MM.1S (cell line): ENCODE data around the gene GRIK3.

Experiments used
- DNase-seq: peaks from one replicate; pipeline ENCODE4 v3.0.0-alpha.2; 2015
- H2AFZ ChIP-seq: fragments of 300-600 bp; sonication (generic); 2 replicates; pipeline ENCODE4 v1.6.0; 2016; ENCODE audit warnings: antibody characterized with exemption, low read length
- H3F3A ChIP-seq: fragments of 300-600 bp; sonication (generic); 2 replicates; pipeline ENCODE4 v1.6.1; 2016; ENCODE audit warnings: mild to moderate bottlenecking, antibody characterized with exemption, low read length, moderate library complexity, mixed read lengths; ENCODE audit not compliant: insufficient read depth
- H3K27ac ChIP-seq: fragments of 300-600 bp; sonication (generic); 2 replicates; pipeline ENCODE4 v1.5.1; 2016; ENCODE audit warnings: mild to moderate bottlenecking, low read length
- H3K27me3 ChIP-seq: fragments of 300-600 bp; sonication (generic); replicated peaks from 2 replicates; pipeline ENCODE4 v1.6.0; 2016; ENCODE audit warnings: low read length; ENCODE audit not compliant: insufficient read depth
- H3K36me3 ChIP-seq: fragments of 300-600 bp; sonication (generic); replicated peaks from 2 replicates; pipeline ENCODE4 v1.6.1; 2016; ENCODE audit warnings: mild to moderate bottlenecking, low read length, mixed read lengths; ENCODE audit not compliant: insufficient read depth
- H3K4me1 ChIP-seq: fragments of 300-600 bp; sonication (generic); 2 replicates; pipeline ENCODE4 v1.6.1; 2016; ENCODE audit warnings: low read length, mixed read lengths
- H3K4me2 ChIP-seq: fragments of 300-600 bp; sonication (generic); 2 replicates; pipeline ENCODE4 v1.6.0; 2016; ENCODE audit warnings: low read depth, low read length
- H3K4me3 ChIP-seq: fragments of 300-600 bp; sonication (generic); 2 replicates; pipeline ENCODE4 v1.5.1; 2016; ENCODE audit warnings: low read length, mixed read lengths
- H3K79me2 ChIP-seq: fragments of 300-600 bp; sonication (generic); 2 replicates; pipeline ENCODE4 v1.6.1; 2016; ENCODE audit warnings: mixed run types, low read length, mixed read lengths
- H3K9ac ChIP-seq: fragments of 300-600 bp; sonication (generic); 2 replicates; pipeline ENCODE4 v1.6.1; 2016; ENCODE audit warnings: low read length, mixed read lengths
- H3K9me2 ChIP-seq: fragments of 300-600 bp; sonication (generic); replicated peaks from 2 replicates; pipeline ENCODE4 v1.6.1; 2016; ENCODE audit warnings: mild to moderate bottlenecking, low read length, mixed read lengths; ENCODE audit not compliant: insufficient read depth
- H3K9me3 ChIP-seq: fragments of 300-600 bp; sonication (generic); replicated peaks from 2 replicates; pipeline ENCODE4 v1.6.1; 2016; ENCODE audit warnings: mild to moderate bottlenecking, low read length, mixed read lengths; ENCODE audit not compliant: insufficient read depth
- H4K20me1 ChIP-seq: fragments of 300-600 bp; sonication (generic); 2 replicates; pipeline ENCODE4 v1.6.1; 2016; ENCODE audit warnings: mild to moderate bottlenecking, low read length, moderate library complexity, mixed read lengths; ENCODE audit not compliant: insufficient read depth
- EZH2 ChIP-seq: fragments of 300-600 bp; sonication (generic); optimal IDR thresholded peaks from 2 replicates; pipeline ENCODE3; 2017; ENCODE audit warnings: low read depth, mild to moderate bottlenecking, antibody characterized with exemption, low read length, mixed read lengths
- EZH2phosphoT487 ChIP-seq: fragments of 300-600 bp; sonication (generic); IDR thresholded peaks from 2 replicates; pipeline ENCODE4 v1.6.1; 2018; ENCODE audit warnings: antibody characterized with exemption, low read length
- TF ChIP-seq, protein P1 (sequence below): fragments of 300-600 bp; sonication (generic); IDR thresholded peaks from 2 replicates; pipeline ENCODE4 v1.5.1; 2016; ENCODE audit warnings: antibody characterized with exemption, low read length, mixed read lengths

The GRIK3 gene

DNA sequence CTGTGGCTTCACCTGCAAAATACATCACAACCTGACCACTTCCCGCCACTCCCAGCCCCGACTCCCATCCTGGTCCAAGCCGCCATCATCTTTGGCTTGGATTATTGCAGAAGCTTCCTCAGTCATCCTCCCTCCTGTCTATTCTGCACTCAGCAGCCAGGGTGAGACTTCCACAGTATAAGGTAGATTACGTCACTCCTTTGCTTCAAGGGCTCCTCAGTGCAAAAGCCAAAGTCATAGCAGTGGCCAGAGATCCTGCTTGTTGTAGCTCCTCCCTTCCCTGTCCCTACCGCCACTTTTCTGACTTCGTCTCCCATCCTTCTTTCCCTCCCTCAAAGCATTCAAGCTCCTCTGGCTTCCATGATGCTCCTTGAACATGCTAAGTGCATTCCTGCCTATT lies 152.8 kb downstream of the GRIK3 start:
- Histone ChIP-seq H3K79me2 (no peaks in the 10 kb centered on the region), H3K4me1 (no peaks in the 10 kb centered on the region), H4K20me1 (no peaks in the 10 kb centered on the region), H3K4me2 (no peak overlapping the region), H3K4me3 (no peak overlapping the region), H3F3A (no peaks in the 10 kb centered on the region), H3K9me3 (no peaks in the 10 kb centered on the region), H3K27ac (no peak overlapping the region), H3K36me3 (no peaks in the 10 kb centered on the region), H3K9ac (no peak overlapping the region), H3K27me3 (peaks cover 35% of the 10 kb centered on the region), H3K9me2 (no peaks in the 10 kb centered on the region), H2AFZ (no peak overlapping the region)
- no peak for DNase-seq
- TF ChIP-seq, protein P1, sequence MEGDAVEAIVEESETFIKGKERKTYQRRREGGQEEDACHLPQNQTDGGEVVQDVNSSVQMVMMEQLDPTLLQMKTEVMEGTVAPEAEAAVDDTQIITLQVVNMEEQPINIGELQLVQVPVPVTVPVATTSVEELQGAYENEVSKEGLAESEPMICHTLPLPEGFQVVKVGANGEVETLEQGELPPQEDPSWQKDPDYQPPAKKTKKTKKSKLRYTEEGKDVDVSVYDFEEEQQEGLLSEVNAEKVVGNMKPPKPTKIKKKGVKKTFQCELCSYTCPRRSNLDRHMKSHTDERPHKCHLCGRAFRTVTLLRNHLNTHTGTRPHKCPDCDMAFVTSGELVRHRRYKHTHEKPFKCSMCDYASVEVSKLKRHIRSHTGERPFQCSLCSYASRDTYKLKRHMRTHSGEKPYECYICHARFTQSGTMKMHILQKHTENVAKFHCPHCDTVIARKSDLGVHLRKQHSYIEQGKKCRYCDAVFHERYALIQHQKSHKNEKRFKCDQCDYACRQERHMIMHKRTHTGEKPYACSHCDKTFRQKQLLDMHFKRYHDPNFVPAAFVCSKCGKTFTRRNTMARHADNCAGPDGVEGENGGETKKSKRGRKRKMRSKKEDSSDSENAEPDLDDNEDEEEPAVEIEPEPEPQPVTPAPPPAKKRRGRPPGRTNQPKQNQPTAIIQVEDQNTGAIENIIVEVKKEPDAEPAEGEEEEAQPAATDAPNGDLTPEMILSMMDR = no peak
- TF ChIP-seq EZH2phosphoT487 = no peak
- TF ChIP-seq EZH2 = no peak

DNA sequence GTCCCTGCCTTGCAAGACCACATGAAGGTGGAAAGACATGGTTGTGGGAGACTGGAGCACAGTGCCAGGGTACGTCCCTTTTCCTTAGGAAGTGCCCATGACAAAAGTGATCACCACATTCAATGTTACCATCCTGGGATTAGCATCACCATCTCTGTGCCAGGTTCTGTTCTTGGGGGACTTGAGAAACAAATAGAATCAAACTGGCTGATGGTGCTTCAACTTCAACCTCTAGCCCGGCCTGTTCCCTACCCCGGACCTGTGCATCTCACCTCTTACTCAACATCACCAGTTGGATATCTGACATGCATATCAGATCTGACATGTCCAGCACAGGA lies 153.3 kb downstream of the GRIK3 start:
- H3K9me3 ChIP-seq = no peaks in the 10 kb centered on the region
- H3K27me3 ChIP-seq = peaks cover 37% of the 10 kb centered on the region
- H3K4me2 ChIP-seq = no peak overlapping the region
- no peak overlapping the region for H3K27ac ChIP-seq
- TF ChIP-seq, protein P1 = no peak
- H3K79me2 ChIP-seq = no peaks in the 10 kb centered on the region
- H4K20me1 ChIP-seq = no peaks in the 10 kb centered on the region
- no peaks in the 10 kb centered on the region for H3K9me2 ChIP-seq
- H2AFZ ChIP-seq = no peak overlapping the region
- no peaks in the 10 kb centered on the region for H3K36me3 ChIP-seq
- H3K4me3 ChIP-seq = no peak overlapping the region
- no peaks in the 10 kb centered on the region for H3K4me1 ChIP-seq
- no peaks in the 10 kb centered on the region for H3F3A ChIP-seq
- H3K9ac ChIP-seq = no peak overlapping the region
- DNase-seq = no peak

DNA sequence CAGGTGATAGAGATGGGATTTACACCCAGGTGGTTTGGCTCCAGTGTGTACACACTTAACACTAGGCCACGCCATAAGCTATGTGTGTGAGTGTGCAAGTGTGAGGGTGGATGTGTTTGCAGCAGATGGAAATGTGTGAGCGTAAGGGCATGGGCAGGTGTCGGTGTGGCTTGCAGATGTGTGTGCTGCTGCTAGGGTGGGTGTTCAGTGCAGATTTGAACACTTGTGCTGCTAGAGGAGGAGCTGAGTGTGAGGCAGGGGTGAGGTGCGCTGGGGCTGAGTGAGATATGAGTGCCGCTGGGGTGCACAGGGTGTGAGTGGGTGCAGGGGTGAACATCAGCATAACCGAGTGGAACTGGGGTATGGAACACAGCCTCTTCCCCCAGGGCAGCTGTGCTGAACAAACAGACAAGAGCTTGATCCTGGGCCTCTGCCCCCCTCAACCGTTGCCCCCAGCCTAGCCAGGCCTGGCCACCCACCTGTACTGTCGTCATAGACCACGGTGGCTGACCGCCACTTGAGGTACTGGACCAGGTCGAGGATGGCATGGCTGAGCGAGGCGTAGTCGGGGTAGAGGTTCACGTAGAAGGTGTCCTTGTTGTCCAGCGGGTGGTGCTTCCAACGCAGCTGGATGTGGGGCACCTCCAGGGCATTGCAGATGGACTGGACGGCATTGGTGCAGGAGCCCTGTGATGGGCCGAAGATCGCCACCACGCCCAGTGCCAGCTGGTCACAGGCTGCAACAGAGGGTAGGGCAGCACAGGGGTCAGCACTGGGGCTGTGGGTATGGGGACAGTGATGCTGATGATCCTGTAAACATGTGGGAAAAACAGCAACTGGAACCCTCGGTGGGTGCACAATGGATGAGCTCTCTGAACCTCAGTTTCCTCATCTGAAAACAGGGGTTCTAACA lies 153.9 kb downstream of the GRIK3 start:
- Histone ChIP-seq H3K36me3 (no peaks in the 10 kb centered on the region), H3K9me3 (no peaks in the 10 kb centered on the region), H3K27ac (no peak overlapping the region), H3F3A (no peaks in the 10 kb centered on the region), H3K9me2 (no peaks in the 10 kb centered on the region), H3K4me2 (no peak overlapping the region), H3K4me1 (no peaks in the 10 kb centered on the region), H3K27me3 (peaks cover 31% of the 10 kb centered on the region), H4K20me1 (no peaks in the 10 kb centered on the region), H2AFZ (no peak overlapping the region), H3K9ac (no peak overlapping the region), H3K79me2 (no peaks in the 10 kb centered on the region), H3K4me3 (no peak overlapping the region)
- no peak for DNase-seq
- TF ChIP-seq EZH2 = no peak
- TF ChIP-seq, protein P1 = no peak
- TF ChIP-seq EZH2phosphoT487 = no peak
